ENCODE results near the gene VWA8. TPM values are rescaled to one million over a fixed set of nuclear protein-coding genes. Genes with fewer than 3 reads are reported as not detected.
"Not testable (repeated sequence)": the region's sequence is repeated elsewhere in the genome, so short reads cannot be mapped to it uniquely, and the experiment has no call there.

VWA8 gene
- total RNA-seq, 1 donor from 2014 or later: 14.6 TPM

- no peak for DNase-seq (ENCODE audit: low read depth)
- no peaks in the 10 kb centered on the region for H3K27me3 ChIP-seq (ENCODE audit: control insufficient read depth, insufficient read depth, low read length)
- TF ChIP-seq CTCF (IDR thresholded peaks at IDR 0.05; ENCODE audit: insufficient read depth, low read length, poor library complexity, severe bottlenecking): no peak
- H3K36me3 ChIP-seq (ENCODE audit: control insufficient read depth, insufficient read depth, low read length): no peaks in the 10 kb centered on the region
- no peak overlapping the region for H3K4me3 ChIP-seq (ENCODE audit: low read depth, low read length)
Observed at GRCh38 chr13:41624041-41624440, 336.9 kb downstream of the VWA8 start.

GRCh38 chr13:41622432-41623429 is 338.2 kb downstream of the VWA8 start:
- no peak overlapping the region for H3K4me3 ChIP-seq (ENCODE audit: low read depth, low read length)
- TF ChIP-seq CTCF (IDR thresholded peaks at IDR 0.05; ENCODE audit: insufficient read depth, low read length, poor library complexity, severe bottlenecking): no peak
- no peaks in the 10 kb centered on the region for H3K27me3 ChIP-seq (ENCODE audit: control insufficient read depth, insufficient read depth, low read length)
- H3K36me3 ChIP-seq (ENCODE audit: control insufficient read depth, insufficient read depth, low read length): no peaks in the 10 kb centered on the region
- no peak for DNase-seq (ENCODE audit: low read depth)

GRCh38 chr13:41621716-41622431 is 339.0 kb downstream of the VWA8 start:
- H3K27me3 ChIP-seq (ENCODE audit: control insufficient read depth, insufficient read depth, low read length): no peaks in the 10 kb centered on the region
- no peaks in the 10 kb centered on the region for H3K36me3 ChIP-seq (ENCODE audit: control insufficient read depth, insufficient read depth, low read length)
- no peak overlapping the region for H3K4me3 ChIP-seq (ENCODE audit: low read depth, low read length)
- TF ChIP-seq CTCF (IDR thresholded peaks at IDR 0.05; ENCODE audit: insufficient read depth, low read length, poor library complexity, severe bottlenecking): no peak
- no peak for DNase-seq (ENCODE audit: low read depth)

GRCh38 chr13:41617633-41618032 is 343.3 kb downstream of the VWA8 start:
- not testable (repeated sequence) for H3K27me3 ChIP-seq (ENCODE audit: control insufficient read depth, insufficient read depth, low read length); H3K36me3 ChIP-seq (ENCODE audit: control insufficient read depth, insufficient read depth, low read length); H3K4me3 ChIP-seq (ENCODE audit: low read depth, low read length); DNase-seq (ENCODE audit: low read depth)

GRCh38 chr13:41616151-41616550 is 344.8 kb downstream of the VWA8 start:
- Histone ChIP-seq H3K4me3 (ENCODE audit: low read depth, low read length) (no peak overlapping the region), H3K36me3 (ENCODE audit: control insufficient read depth, insufficient read depth, low read length) (no peaks in the 10 kb centered on the region), H3K27me3 (ENCODE audit: control insufficient read depth, insufficient read depth, low read length) (no peaks in the 10 kb centered on the region)
- DNase-seq (ENCODE audit: low read depth): no peak
- no peak for TF ChIP-seq CTCF (IDR thresholded peaks at IDR 0.05; ENCODE audit: insufficient read depth, low read length, poor library complexity, severe bottlenecking)

- Histone ChIP-seq H3K27me3 (ENCODE audit: control insufficient read depth, insufficient read depth, low read length) (no peaks in the 10 kb centered on the region), H3K36me3 (ENCODE audit: control insufficient read depth, insufficient read depth, low read length) (no peaks in the 10 kb centered on the region), H3K4me3 (ENCODE audit: low read depth, low read length) (no peak overlapping the region)
- no peak for TF ChIP-seq CTCF (IDR thresholded peaks at IDR 0.05; ENCODE audit: insufficient read depth, low read length, poor library complexity, severe bottlenecking)
- no peak for DNase-seq (ENCODE audit: low read depth)
Observed at GRCh38 chr13:41615528-41615855, 345.4 kb downstream of the VWA8 start.
